ENCODE measurements around the gene LMNB1.

- TF ChIP-seq, protein P1, sequence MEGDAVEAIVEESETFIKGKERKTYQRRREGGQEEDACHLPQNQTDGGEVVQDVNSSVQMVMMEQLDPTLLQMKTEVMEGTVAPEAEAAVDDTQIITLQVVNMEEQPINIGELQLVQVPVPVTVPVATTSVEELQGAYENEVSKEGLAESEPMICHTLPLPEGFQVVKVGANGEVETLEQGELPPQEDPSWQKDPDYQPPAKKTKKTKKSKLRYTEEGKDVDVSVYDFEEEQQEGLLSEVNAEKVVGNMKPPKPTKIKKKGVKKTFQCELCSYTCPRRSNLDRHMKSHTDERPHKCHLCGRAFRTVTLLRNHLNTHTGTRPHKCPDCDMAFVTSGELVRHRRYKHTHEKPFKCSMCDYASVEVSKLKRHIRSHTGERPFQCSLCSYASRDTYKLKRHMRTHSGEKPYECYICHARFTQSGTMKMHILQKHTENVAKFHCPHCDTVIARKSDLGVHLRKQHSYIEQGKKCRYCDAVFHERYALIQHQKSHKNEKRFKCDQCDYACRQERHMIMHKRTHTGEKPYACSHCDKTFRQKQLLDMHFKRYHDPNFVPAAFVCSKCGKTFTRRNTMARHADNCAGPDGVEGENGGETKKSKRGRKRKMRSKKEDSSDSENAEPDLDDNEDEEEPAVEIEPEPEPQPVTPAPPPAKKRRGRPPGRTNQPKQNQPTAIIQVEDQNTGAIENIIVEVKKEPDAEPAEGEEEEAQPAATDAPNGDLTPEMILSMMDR (IDR thresholded peaks at IDR 0.05; ENCODE audit: borderline replicate concordance, extremely low read depth, low read length, poor library complexity, severe bottlenecking) = no peak
- no peak for TF ChIP-seq EZH2 (IDR thresholded peaks at IDR 0.05; ENCODE audit: borderline replicate concordance, low read depth, low read length, severe bottlenecking)
Observed at GRCh38 chr5:126745259-126745992, 31.5 kb upstream of the LMNB1 start.
